RCC 7860 (cell line): ENCODE results near the gene UNC13C.

Source experiments
- DNase-seq: peaks from one replicate; pipeline ENCODE4 v3.0.0-alpha.2; 2015; ENCODE audit warnings: low spot score
- FAIRE-seq: peaks from 2 replicates; lab custom pipeline; 2012; peaks lifted over from hg19 to GRCh38; lab: Jason Lieb, UNC

UNC13C gene

DNA sequence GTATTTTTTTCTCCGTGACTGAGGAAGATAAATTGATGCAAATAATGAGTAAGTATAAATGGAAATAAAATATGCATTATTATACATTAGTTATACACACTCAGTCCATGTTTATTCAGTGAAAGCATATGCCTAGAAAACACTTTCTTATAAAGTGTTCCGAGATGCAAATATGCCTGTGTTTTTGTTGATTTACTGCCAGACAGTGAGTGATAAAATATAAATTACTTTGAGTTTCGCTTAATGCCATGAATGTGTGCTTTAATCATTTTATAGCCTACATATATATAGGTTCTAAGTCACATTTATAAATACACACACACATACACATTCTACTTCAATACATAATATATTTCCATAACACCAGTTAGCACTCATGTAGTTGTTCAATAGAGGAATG lies 569.2 kb downstream of the UNC13C start:
- FAIRE-seq (no peak), DNase-seq (no peak)

DNA sequence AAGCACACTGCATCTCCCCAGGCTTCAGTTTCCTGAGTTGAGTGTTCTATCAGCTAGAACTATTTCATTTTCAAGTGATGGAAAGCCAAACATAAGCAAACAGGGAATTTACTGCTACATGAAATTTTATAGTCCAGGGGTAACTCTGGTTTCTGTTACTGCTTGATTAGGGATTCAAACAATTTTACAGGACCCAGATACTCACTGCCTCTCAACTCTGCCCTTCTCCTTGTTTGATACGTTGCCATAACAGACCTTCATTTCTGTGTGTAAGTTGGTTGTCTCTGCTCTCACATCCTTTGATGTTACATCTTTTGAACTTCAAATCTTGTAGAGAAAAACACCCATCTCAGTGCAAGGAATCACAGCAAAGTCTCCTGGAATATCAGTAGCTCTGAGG lies 572.7 kb downstream of the UNC13C start:
- DNase-seq = no peak
- FAIRE-seq = no peak

DNA sequence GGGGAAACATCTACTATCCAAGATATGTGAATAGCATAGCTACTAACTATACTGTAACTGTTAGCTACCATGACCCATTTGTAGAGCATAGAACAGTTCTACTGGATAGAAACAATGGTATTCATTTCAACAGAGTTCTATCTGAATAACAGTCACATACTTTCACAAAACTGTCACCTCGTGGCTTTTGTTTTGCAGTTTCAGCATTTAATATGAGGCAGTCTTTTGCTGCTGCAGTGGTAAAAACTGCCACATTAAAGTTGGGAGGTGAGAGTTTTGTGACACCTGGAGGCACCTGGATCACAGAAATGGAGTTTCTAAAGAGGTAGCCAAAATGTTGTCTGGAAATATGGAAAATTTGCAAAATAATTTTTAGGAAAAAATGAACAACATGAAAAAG lies 578.0 kb downstream of the UNC13C start:
- FAIRE-seq (no peak), DNase-seq (no peak)

DNA sequence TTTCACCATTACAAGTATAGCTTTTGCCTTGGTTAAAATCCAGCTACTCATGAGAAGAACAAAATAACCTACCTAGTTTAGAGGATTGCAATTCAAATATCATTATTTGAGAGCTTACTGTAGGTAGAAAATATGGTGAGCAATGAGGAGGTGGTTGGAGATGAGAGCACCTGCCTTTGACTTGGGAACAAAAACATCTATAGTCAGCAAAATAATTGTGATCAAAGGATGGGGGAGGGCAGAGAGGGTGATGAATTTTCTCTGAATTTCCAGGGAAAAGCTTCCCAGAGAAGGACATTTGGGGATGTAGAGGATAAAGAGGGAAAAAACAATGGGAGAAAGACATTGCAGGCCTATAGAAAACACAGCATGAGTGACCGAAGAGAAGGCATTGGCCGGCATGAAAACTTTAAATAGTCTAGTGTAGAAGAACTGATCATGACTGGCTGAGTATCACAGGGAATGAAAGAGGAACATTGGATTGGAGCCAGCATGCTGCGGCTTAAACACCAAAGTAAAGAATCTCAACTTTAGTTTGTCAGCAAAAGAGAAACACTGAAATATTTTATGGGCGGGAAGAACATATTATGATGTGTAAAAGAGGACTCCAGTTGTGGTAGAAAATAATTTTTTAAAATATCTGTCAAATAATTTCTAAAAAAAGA lies 581.3 kb downstream of the UNC13C start:
- DNase-seq (no peak), FAIRE-seq (no peak)

DNA sequence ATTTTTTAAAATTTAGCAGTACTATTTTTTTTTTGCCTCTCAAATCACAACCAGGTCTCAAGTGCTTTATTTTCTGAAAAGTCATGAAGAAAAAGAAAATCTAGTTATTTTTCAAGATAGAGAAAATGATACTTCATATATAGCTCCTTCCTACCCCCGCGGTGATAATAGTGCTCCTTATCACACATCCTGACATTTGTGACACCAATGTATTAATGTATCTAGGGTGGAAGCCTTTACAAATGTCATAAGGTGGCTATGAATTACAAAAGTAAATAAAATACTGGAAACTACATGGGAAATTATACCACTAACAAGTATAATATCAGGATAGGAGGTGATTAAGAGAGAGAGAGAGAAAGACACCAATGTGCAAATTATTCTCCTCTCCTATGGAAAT lies 582.2 kb downstream of the UNC13C start:
- DNase-seq (no peak), FAIRE-seq (no peak)

DNA sequence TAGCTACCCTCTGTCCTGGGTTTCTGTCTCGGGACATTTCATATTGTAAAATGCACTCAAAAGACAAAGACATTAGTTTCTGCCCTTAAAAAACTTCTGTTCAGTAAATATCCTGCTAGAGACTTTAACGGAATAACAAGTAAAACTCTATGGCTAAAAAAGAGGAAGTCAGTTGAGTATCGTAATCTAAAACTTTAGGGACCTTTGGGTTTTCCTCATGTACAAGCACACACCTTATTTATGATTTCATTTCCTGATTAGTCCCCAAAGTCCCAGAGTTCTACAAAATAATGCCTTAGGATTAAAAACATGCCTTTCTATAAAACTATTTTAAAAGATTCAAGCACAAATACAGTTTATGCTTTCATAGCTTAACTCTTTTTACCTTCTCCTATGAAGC lies 585.9 kb downstream of the UNC13C start:
- no peak for FAIRE-seq
- DNase-seq = no peak

DNA sequence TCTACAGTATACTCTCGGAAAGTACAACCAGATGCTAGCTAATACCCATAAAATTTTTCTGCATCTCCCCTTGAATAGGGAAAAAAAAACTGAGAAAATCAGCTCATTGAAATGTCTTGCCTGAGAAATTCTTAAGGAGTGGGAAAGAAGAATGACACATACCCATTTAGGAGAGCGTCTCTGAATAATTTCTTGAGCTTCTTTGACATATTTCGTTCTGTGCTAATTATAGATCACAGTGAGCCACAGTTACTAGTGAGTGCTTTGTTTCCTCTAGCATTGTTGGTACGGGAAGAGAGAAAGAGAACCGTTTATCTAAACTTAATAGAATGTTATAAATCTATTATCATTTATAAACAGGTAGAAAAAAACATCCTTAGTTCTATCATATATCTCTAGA lies 588.4 kb downstream of the UNC13C start:
- DNase-seq = no peak
- FAIRE-seq = no peak

DNA sequence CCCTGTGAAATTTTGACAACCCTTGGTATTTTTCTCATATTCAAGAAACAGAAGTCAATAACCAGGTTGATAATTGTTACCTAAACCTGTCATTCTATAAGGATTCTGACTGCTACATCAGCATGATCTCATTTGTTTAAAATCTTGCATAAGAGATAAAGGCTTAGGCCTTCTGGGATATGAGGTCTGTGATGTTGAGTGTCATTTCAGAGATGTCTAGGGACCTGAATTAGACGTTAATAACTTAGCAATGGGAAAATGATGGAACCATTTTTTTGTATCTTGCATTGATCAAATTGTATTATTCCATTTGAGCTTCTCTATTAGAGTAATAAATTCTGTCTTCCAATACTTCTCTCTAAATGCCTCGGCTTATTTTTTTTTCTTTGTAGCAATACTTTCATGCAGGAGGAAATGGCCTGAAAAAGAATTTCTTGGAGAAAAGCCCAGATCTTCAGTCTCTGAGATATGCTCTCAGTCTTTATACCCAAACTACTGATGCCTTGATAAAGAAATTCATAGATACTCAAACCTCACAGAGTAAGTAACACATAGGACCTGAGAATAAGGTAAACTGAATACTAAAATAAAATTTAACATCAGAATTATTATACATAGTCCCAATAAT lies 589.3 kb downstream of the UNC13C start:
- no peak for DNase-seq
- FAIRE-seq = no peak

DNA sequence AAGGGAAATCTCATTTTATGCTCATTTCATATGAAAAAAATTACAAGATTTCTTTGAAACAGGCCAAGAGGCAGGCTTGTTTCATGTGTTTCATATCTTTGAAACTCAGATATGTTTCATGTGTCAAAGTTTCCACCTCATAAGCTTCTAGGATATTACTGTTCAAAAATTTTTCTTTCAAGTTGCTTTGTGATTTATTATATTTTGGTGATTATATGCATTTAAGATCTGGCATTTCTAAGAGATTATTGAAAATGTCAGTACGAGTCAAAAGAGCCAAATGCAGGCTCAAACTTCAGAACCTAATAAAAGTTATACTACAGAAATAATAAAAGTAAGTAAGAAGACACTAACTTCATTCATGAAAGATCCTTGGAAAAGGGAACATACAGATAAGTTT lies 590.1 kb downstream of the UNC13C start:
- no peak for DNase-seq
- FAIRE-seq = no peak

DNA sequence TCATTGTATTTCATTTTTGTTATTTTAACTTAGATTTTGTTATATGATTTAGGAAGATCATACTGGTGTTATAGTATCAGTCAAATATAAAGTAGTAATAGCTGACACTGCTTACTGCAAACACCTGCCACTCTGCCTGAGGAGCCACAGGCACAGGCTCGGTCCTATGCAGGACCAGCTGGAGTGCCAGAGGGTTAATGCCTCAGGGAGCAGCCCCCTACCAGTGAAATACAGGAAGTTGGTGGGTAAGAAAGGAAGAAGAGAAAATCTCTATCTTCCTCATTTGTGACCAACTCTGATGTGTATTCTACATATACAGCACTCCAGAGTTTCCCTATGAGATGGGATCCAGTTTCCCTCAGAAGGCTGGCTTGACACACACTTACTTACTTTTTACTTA lies 593.3 kb downstream of the UNC13C start:
- DNase-seq = no peak
- FAIRE-seq = no peak

DNA sequence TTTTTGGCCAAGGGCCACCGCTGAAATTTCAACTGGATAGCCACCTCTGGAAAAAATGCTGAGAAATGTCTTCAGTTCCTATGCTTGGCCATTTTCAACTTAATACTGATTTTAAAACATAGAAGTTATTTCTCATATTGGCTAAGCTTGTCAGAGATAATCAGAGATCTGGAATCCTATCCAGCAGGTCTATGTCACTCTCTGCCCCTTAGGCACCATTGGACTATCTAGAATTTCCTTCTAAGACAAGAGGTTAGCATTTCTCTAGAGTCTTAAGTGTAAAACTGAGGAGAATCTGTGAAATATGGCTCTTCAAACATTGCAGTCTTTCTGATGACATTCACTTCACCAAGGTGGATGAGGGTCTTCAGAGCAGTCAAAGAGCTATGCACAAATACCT lies 597.3 kb downstream of the UNC13C start:
- FAIRE-seq (no peak), DNase-seq (no peak)

DNA sequence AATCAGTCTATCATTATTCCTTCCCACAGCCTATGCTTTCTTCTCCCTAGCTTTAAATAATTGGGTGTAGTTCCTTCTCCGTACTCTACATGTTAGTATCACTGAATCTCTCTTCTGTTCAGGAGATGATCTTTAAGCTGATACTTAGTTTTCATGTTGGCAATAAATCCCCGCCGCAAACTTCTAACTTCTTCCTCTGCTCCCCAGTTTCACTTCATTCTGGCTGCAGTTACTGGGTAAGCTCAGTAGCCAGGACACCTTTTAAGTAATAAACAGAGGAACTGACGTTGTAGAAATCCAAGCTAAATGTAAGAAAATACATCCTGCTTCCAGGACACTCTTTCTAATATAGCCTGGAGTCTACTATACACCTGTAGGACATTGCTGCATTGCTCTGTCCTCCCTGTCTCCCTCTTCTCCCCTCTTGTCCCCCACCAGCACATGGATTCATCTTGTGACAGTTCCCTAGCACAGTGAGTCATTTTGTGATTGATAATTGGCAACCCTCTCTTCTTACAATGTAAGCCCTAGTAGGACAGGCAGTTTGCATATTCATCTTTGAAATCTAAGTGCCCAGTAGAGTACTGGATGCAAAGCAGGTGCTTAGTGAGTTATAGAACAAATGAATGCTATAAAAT lies 598.2 kb downstream of the UNC13C start:
- FAIRE-seq = no peak
- DNase-seq = no peak

DNA sequence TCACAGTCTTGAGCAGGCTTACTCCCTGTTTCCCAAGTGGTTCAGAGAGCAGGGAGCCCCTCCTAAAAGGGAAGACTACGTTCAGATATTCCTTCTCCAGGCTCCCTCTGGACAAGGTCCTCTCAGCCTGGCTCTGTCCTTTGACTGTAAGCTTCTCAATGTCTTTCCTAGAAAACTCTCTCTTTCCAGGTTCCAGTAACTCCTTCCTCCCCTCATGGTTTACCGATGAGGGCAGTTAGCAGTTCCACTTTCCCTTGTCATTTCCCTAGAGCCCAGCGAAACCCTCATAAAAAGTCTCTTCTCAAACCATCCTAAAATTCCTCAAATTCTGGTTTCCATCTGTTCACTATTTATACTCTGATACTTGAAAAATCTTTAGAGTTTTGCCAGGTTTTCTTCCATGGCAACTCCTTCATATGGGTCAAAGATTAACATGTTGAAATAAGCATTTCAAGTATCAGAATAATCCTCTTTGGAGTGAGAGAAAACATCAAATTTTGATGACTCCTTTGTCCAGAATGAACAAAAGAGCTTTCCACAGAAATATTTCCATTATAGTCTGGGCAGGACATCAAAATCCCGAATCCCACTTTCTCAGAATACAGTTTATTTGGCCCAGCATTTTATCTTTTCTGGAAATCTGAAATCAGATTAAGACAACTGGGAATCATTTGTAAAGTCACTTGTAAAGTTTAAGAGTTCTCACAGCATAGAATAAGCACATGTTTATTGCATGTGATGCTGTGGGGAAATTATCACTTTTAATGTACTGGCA lies 599.4 kb downstream of the UNC13C start:
- FAIRE-seq (no peak), DNase-seq (no peak)

DNA sequence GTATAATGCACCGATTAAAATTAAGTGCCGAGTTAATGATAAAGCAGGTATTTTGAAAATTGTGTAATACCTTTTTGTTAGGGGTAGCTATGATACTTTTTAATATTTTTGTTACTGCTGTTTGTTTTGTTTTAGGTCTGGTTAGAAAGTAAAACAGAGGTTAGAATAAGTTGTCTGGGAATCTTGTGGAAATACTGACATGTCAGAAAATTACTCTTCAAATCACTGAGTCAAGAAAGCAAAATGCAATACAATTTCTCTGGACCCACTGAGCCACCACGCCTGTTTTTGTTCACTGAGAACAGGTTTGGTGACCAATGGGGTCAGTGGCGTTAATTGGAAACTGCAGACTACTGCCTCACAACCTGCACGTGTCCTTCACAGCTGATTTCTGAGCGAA lies 601.6 kb downstream of the UNC13C start:
- no peak for DNase-seq
- FAIRE-seq = no peak

DNA sequence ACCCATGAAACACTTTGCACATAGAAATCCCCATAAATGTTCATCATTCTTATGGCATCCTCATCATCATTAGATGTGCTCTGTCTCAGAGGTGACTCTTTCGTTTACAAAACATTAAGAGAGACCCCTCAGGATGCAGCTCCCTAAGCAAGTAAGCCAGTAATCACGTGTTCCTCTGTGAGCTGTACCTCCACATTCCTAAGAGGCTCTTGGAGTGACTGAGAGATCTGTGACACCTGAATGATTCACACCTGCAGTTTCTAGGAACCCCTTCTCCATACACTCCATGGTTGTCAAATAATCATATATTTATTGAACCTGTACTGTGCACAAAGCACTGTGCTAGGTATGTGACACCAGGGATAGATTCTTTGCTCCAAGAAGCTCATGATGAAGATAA lies 602.4 kb downstream of the UNC13C start:
- FAIRE-seq (no peak), DNase-seq (no peak)

DNA sequence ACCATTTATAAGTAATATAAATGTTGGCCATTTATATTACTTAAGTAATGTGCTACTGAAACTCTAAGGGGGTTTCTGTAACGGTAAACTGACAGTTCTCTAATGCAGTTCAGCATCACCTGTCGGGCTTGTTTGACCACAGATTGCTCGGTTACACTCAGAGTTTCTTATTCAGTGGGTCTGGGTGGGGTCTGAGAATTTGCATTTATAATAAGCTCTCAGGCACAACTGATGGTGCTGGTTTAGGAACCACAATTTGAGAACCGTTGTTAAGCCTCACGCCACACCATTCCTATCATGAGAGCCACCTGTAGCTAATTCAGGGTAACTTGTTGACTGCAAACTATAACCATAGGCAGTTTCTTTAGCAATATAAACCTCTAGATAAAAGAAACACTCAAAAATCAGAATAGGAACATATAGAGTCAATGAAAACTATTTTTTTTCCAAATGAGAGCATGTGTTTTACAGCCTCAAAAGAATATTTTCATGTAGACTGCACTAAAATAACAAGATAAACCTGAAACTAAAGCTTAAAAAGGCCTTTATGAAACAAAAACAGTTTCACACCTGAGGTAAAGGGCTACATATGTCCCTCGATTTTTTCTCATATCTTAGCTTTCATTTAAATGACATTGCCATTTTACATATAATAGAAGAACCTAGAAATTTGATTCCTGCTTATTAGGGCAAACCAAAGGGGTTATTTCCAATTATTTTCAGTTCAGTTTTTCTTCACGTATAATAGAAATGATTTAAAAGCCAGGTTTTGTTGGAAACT lies 604.8 kb downstream of the UNC13C start:
- DNase-seq = no peak
- no peak for FAIRE-seq

DNA sequence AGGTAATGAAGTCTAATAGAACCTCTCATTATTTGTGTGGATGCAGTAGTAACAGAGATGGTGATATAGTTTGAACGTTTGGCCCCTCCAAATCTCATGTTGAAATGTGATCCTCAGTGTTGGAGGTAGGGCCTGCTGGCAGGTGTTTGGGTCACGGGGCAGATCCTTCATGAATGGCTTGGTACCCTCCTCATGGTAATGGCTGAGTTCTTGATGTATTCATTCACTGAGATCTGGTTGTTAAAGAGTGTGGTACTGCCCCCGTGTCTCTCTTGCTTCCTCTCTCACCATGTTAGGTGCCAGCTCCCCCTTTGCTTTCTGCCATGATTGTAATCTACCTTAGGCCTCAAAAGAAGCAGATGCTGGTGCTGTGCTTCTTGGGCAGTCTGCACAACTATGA lies 606.8 kb downstream of the UNC13C start:
- no peak for DNase-seq
- FAIRE-seq = no peak

DNA sequence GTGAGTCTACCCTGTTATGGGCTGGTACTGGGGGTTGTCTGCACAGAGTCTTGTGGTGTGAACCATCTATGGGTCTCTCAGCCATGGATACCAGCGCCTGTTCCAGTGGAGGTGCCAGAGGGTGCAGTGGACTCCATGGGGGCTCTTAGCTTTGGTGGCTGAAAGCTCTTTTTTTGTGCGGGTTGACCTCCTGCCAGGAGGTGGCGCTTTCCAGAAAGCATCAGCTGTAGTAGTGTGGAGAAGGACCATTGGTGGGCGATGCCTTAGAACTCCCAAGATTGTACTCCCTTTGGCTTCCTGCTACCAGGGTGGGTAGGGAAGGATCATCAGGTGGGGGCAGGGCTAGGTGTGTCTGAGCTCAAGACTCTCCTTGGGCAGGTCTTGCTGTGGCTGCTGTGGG lies 615.9 kb downstream of the UNC13C start:
- DNase-seq (no peak), FAIRE-seq (no peak)

DNA sequence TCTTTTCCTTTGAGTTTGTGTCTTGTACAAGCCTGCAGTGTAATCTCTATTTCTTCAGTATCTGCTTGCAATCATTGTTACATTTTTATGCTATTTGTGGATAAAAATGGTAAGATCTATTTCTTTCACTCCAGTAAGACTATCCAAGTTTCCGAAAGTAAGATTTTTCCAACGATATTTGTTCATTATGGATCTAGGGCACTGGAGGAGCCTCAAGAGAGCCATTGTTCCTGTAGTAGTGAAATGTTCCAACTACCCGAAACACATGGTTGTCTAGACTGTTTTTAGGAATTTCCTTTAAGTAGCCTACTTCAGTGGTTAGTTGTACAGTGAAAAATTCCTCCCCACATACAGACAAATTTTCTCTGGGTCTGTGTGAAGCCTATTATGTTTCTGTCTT lies 621.1 kb downstream of the UNC13C start:
- FAIRE-seq = no peak

DNA sequence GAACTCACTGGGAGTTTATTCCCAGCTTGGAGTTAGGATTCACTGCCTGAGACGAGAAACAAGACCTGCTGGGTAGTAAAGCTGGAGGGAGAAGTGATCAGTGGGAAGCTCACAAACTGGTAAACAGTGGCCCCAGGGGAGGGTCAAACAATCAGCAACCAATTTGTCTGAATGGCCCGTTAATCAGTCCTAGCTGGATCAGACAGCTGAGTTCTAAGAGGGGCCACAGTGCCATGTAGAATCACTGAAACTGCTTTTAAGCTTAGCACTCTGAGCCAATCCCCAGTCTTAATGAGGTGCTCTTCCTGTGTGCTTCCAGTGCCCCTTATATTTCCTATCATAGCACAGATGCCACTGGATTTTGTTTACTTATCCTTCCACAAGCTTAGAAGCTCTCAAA lies 626.8 kb downstream of the UNC13C start:
- DNase-seq = no peak
- no peak for FAIRE-seq

More for the DNA sequence above, 621.1 kb downstream of the UNC13C start:
- DNase-seq = no peak

DNA sequence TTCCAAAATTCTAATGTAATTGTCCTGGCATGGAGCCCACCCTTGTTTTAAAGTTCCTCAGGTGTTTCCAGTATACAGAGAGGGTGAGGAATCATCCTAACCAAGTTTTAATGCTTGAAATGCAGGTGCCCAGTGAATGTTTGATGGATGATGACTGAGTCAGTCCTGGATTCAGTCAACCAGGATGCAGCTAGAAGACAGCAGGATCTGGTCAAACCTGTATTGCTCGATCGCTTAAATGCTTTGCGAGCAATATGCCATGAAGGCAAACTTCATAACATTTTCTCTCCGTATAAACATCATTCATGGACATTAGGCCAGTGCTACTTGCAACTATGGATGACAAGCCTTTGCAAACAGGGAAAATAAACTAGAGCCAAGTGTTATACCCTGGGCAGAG lies 627.3 kb downstream of the UNC13C start:
- DNase-seq = no peak
- no peak for FAIRE-seq
